GM23338 (cell line): Measurements from ENCODE around the gene KCNJ4.

ENCODE experiments used
- CTCF ChIP-seq, 2 experiments: fragments of 200-600 bp in 1 of 2; sonication (generic) in 1 of 2; conservative IDR thresholded peaks; 2 replicates each; pipeline versions ENCODE4 v1.5.1 to v1.6.1; 2016 to 2017; ENCODE audit warnings: antibody characterized with exemption in 2 of 2, low read depth in 2 of 2, mild to moderate bottlenecking in 2 of 2, moderate library complexity in 1 of 2
- EZH2 ChIP-seq: fragments of 200-600 bp; sonication (generic); IDR thresholded peaks from one replicate; pipeline ENCODE4 v1.8.0; 2017; ENCODE audit warnings: antibody characterized with exemption, mild to moderate bottlenecking, low read depth; ENCODE audit not compliant: unreplicated experiment
- JUNB ChIP-seq: IDR thresholded peaks from one replicate; pipeline ENCODE4 v1.6.1; 2016; ENCODE audit warnings: antibody characterized with exemption; ENCODE audit not compliant: unreplicated experiment

GRCh38 chr22:38428714-38429113 is 26.3 kb downstream of the KCNJ4 start:
- no peak for TF ChIP-seq EZH2
- no peak for TF ChIP-seq CTCF (conservative IDR thresholded peaks at IDR 0.05; ENCODE audit: low read depth in 2 of 2)
- TF ChIP-seq JUNB, result no peak
